K562 (cell line): Measurements from ENCODE around the gene GULP1. TPM values are rescaled to one million over a fixed set of nuclear protein-coding genes. Genes with fewer than 3 reads are reported as not detected.
A peak's percentile ranks its signal among the peaks of the same experiment; 100 is the strongest.

Source experiments
- ATAC-seq: fragments of 200-7000 bp; cut with Tn5 transposase; 3 replicates; pipeline ENCODE4 v1.9.1; 2020; ENCODE audit warnings: moderate library complexity
- BruUV-seq: library from RNA; stranded (reverse); fragments of 400-500 nt; replicated peaks from 2 replicates; lab custom pipeline; 2021; lab: Mats Ljungman, UMichigan
- CTCF ChIA-PET: fragments of 300-600 bp; formaldehyde crosslinking; extraction: SDS; loops from one replicate; lab custom pipeline; 2021; ENCODE audit warnings: low intra/inter-chr PET ratio; lab: Yijun Ruan, JAX
- POLR2A ChIA-PET: fragments of 300-600, 350-650 bp; sonication (Branson Sonifier 250); formaldehyde crosslinking; extraction: SDS; loops from one replicate; lab custom pipeline; 2021; ENCODE audit warnings: antibody characterized with exemption, inconsistent platforms; lab: Yijun Ruan, JAX
- DNase-seq, 4 experiments: peaks; one replicate each; pipeline versions ENCODE4 v3.0.0 to v3.0.0-alpha.2; 2011 to 2018; ENCODE audit warnings: low spot score in 3 of 4, mixed read lengths in 3 of 4; ENCODE audit errors: extremely low read depth in 1 of 4
- FAIRE-seq: peaks from 2 replicates; lab custom pipeline; 2011; peaks lifted over from hg19 to GRCh38; lab: Jason Lieb, UNC
- H2AFZ ChIP-seq: 2 replicates; pipeline ENCODE4 v1.6.0; 2011; ENCODE audit warnings: low read depth, low read length, control low read depth, inconsistent platforms
- H3K27ac ChIP-seq: fragments of 200-600 bp; 3 replicates; pipeline ENCODE4 v1.8.0; 2011; ENCODE audit warnings: low read depth, mild to moderate bottlenecking, control low read depth, inconsistent platforms, low read length, moderate library complexity, mixed read lengths; ENCODE audit errors: extremely low read depth
- H3K27me3 ChIP-seq, 2 experiments: fragments of 300-600 bp in 1 of 2; 2 replicates in 1 of 2; 3 replicates in 1 of 2; pipeline versions ENCODE4 v1.6.0 to v1.8.0; 2011; ENCODE audit warnings: inconsistent platforms in 2 of 2, low read length in 2 of 2, mild to moderate bottlenecking in 1 of 2, mixed read lengths in 1 of 2, moderate library complexity in 1 of 2; ENCODE audit not compliant: control insufficient read depth in 2 of 2, insufficient read depth in 2 of 2
- H3K36me3 ChIP-seq: fragments of 300-600 bp; 3 replicates; pipeline ENCODE4 v1.8.0; 2011; ENCODE audit warnings: mild to moderate bottlenecking, low read length, inconsistent platforms; ENCODE audit not compliant: control insufficient read depth, insufficient read depth
- H3K4me1 ChIP-seq, 2 experiments: fragments of 200-600 bp in 1 of 2; replicated peaks in 1 of 2; 2 replicates in 1 of 2; 3 replicates in 1 of 2; pipeline versions ENCODE4 v1.5.1 to v1.8.0; 2011; ENCODE audit warnings: inconsistent platforms in 2 of 2, low read length in 2 of 2, mild to moderate bottlenecking in 1 of 2, mixed read lengths in 1 of 2, moderate library complexity in 1 of 2; ENCODE audit not compliant: control insufficient read depth in 2 of 2, insufficient read depth in 2 of 2
- H3K4me2 ChIP-seq: 2 replicates; pipeline ENCODE4 v1.6.1; 2011; ENCODE audit warnings: low read length, control low read depth, inconsistent platforms, mixed read lengths; ENCODE audit not compliant: insufficient read depth
- H3K4me3 ChIP-seq: fragments of 200-600 bp; sonication (generic), shearing (Covaris generic); 2 replicates; pipeline ENCODE4 v1.5.1; 2016; ENCODE audit warnings: control low read depth, inconsistent platforms
- H3K79me2 ChIP-seq: fragments of 200-600 bp; 3 replicates; pipeline ENCODE4 v1.8.0; 2011; ENCODE audit warnings: low read length, inconsistent platforms; ENCODE audit not compliant: control insufficient read depth, insufficient read depth
- H3K9ac ChIP-seq, 2 experiments: 2 replicates each; pipeline versions ENCODE4 v1.6.0 to v1.6.1; 2011; ENCODE audit warnings: low read depth in 2 of 2, low read length in 2 of 2, control low read depth in 1 of 2, inconsistent platforms in 1 of 2, mild to moderate bottlenecking in 1 of 2, mixed read lengths in 1 of 2; ENCODE audit not compliant: insufficient read depth in 1 of 2
- H3K9me1 ChIP-seq: one replicate; pipeline ENCODE4 v1.6.0; 2011; ENCODE audit warnings: inconsistent platforms, mild to moderate bottlenecking, low read length, moderate library complexity; ENCODE audit not compliant: control insufficient read depth, insufficient read depth
- H3K9me3 ChIP-seq: replicated peaks from 2 replicates; pipeline ENCODE4 v1.5.1; 2011; ENCODE audit warnings: low read depth, low read length, inconsistent platforms; ENCODE audit not compliant: control insufficient read depth, insufficient read depth
- H4K20me1 ChIP-seq: replicated peaks from 2 replicates; pipeline ENCODE4 v1.6.1; 2011; ENCODE audit warnings: low read length, inconsistent platforms, mixed read lengths; ENCODE audit not compliant: control insufficient read depth, insufficient read depth
- ARID3B ChIP-seq: fragments of 250-450 bp; sonication (Bioruptor Pico); IDR thresholded peaks from 2 replicates; pipeline ENCODE4 v1.4.0; 2020; ENCODE audit warnings: borderline replicate concordance
- NEUROD1 ChIP-seq: fragments of 150-350 bp; IDR thresholded peaks from 2 replicates; pipeline ENCODE4 v1.6.1; 2014; ENCODE audit warnings: borderline replicate concordance, low read length, low read depth; ENCODE audit not compliant: partially characterized antibody
- NFIC ChIP-seq: fragments of 450-650 bp; IDR thresholded peaks from 2 replicates; pipeline ENCODE4 v1.6.1; 2017; ENCODE audit warnings: mild to moderate bottlenecking, inconsistent platforms
- ZBTB9 ChIP-seq: fragments of 450-650 bp; formaldehyde crosslinking; IDR thresholded peaks from 2 replicates; pipeline ENCODE4 v1.4.0; 2020; ENCODE audit warnings: mild to moderate bottlenecking, moderate library complexity
- WGBS: fragments of 100-300 bp; shearing (Covaris generic); methylation state at CpG from one replicate; pipeline ENCODE4 v1.1.6; 2016; ENCODE audit warnings: low coverage, mixed read lengths; ENCODE audit not compliant: insufficient coverage; ENCODE audit errors: missing lambda C conversion rate; 5-methylcytosine and 5-hydroxymethylcytosine counted together
- in situ Hi-C: fragments of 300-500 bp; cut with MboI; formaldehyde crosslinking; loops from 4 replicates; pipeline ENCODE4 v1.15.0; 2018; ENCODE audit warnings: inconsistent platforms, mixed read lengths
- intact Hi-C: fragments of 100-400 bp; cut with micrococcal nuclease; formaldehyde crosslinking; loops from 2 replicates; pipeline ENCODE4 v1.14.2; 2022
- polyA plus RNA-seq, 8 experiments: library from polyadenylated mRNA; depleted of rRNA in 4 of 8; stranded (reverse) in 5 of 8; unstranded in 3 of 8; fragments of >200 nt; fragmentation: Nextera tagmentation in 2 of 8; fragmentation: Illumina TruSeq in 1 of 8; extraction: Ambion mirVana in 2 of 8; extraction: Trizol in 1 of 8; gene quantifications; 2 replicates each; pipeline versions ENCODE4 v1.2.1 to v1.2.3, GENCODE V29; 2011 to 2014; ENCODE audit warnings: inconsistent platforms in 1 of 8, missing spikeins in 1 of 8
- total RNA-seq, 7 experiments: library from RNA; depleted of rRNA in 6 of 7; stranded (reverse); fragments of >200 nt in 6 of 7; fragmentation: Illumina TruSeq in 2 of 7; extraction: Trizol in 2 of 7; gene quantifications; 2 replicates each; pipeline versions ENCODE4 v1.2.1 to v1.2.3, GENCODE V29; 2011 to 2021; ENCODE audit warnings: low replicate concordance in 1 of 7

The GULP1 gene
- total and polyA plus RNA-seq, 9 of the 15 experiments (the other 6 are each of a cell fraction or from before 2014, with no cell fraction given): 8.5 to 25.3 (median 19.5) TPM

- TF ChIP-seq ARID3B (CRISPR knock-in tag) (no peak), NEUROD1 (no peak)
Measured at GRCh38 chr2:188394931-188395472, 103.3 kb downstream of the GULP1 start (continued).

- BruUV-seq: no TSS peak
- Histone ChIP-seq H3K79me2 (0 out of 3 replicates have a peak, but pooled peaks cover 4% of the 10 kb centered on the region), H2AFZ (no peak overlapping the region), H3K4me1 (no peaks in the 10 kb centered on the region), H3K27me3 (no peaks in the 10 kb centered on the region), H4K20me1 (no peaks in the 10 kb centered on the region), H3K36me3 (peaks cover 2% of the 10 kb centered on the region; the same call in 1 of the 3 replicates), H3K9me1 (no peaks in the 10 kb centered on the region), H3K4me3 (no peak overlapping the region), H3K27ac (no peak overlapping the region), H3K9ac (no peak overlapping the region), H3K9me3 (no peaks in the 10 kb centered on the region), H3K4me2 (no peak overlapping the region)
- in situ Hi-C loops (no loop called here), intact Hi-C loops (no loop called here)
- POLR2A ChIA-PET: no interaction called here
- TF ChIP-seq ZBTB9 (CRISPR knock-in tag) (no peak), NFIC (peak; percentile 17; the same call in 1 of the 2 replicates)
- CTCF ChIA-PET: no interaction called here
- DNase-seq (no peak), ATAC-seq (peak; percentile 57; the same call in 1 of the 3 replicates), FAIRE-seq (no peak)
- WGBS: 85% methylated on average over 9 of the region's 10 CpGs
Measured at GRCh38 chr2:188395903-188396689, 104.4 kb downstream of the GULP1 start.
